ENCODE measurements around the gene TREML2. TPM values are rescaled to one million over a fixed set of nuclear protein-coding genes. Genes with fewer than 3 reads are reported as not detected.
"Not testable (repeated sequence)": the region's sequence is repeated elsewhere in the genome, so short reads cannot be mapped to it uniquely, and the experiment has no call there.

Gene TREML2
- total RNA-seq, 4 donors from 2014 or later = 0.19 to 4.3 (median 0.34) TPM

DNA sequence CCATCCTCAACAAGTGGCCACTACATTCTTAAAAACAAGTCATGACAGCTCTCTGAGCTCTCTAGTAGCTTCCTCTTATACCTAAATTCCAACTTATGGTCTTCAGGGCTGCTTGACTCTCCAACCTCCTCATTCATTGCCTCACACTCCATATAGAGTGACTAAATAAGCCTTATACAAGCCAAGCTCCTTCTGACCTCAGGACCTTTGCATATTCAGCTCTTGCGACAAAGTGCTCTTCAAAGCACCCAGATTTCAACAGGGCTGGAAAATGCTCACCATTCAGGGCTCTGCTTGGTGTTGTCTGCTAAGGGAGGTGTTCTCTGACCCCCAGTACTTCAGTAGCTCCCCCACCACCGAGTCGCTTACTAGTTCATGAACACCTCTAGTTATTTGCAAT, 3.7 kb downstream of the TREML2 start:
- ATAC-seq (ENCODE audit: low FRiP score) (no peak), DNase-seq (ENCODE audit: low spot score) (no peak)
- TF ChIP-seq CTCF (IDR thresholded peaks at IDR 0.05) = no peak

DNA sequence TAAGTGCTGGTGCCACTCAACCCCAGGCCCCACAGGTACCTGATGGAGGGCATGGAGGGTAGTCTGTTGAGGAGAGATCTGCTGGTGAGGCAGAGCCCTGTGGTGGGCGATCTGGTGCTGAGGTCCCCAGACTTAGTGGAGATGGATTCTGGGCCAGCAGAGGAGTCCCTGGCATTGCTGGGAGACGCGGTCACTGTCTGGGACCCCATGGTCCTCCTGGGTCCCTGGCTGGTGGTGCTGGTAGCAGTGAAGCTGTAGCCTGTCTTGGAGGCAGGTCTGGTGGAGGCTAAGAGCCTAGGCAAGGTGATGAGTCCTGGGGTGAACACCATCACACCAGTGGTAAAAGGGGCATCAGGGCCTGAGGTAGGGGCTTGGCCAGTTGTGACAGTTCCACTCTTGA, 6.6 kb downstream of the TREML2 start:
- DNase-seq (ENCODE audit: low spot score) (no peak), ATAC-seq (ENCODE audit: low FRiP score) (no peak)
- TF ChIP-seq CTCF (IDR thresholded peaks at IDR 0.05) = no peak

DNA sequence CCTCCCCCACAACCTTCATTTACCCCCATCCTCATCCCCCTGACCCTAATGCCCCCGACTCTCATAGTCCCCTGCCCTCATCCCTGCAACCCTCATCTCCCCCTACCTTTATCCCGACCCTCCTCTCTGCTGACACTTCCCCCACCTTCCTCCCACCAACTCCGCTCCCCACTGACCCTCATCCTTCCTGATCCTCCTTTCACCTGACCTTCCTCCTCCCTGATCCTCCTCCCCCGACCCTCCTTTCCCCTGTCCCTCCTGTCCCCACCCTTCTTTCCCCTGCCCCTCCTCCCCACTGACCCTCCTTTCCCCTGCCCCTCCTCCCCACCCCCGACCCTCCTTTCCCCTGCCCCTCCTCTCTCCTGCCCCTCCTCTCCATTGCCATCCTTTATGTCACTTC, 7.1 kb downstream of the TREML2 start:
- ATAC-seq (ENCODE audit: low FRiP score) = no peak

GRCh38 chr6:41193171-41193734, 7.7 kb downstream of the TREML2 start:
- DNase-seq (ENCODE audit: low spot score) (no peak), ATAC-seq (ENCODE audit: low FRiP score) (no peak)
- no peak for TF ChIP-seq CTCF (IDR thresholded peaks at IDR 0.05)

More for the DNA sequence above, 7.1 kb downstream of the TREML2 start:
- no peak for DNase-seq (ENCODE audit: low spot score)
- TF ChIP-seq CTCF (IDR thresholded peaks at IDR 0.05) = no peak

DNA sequence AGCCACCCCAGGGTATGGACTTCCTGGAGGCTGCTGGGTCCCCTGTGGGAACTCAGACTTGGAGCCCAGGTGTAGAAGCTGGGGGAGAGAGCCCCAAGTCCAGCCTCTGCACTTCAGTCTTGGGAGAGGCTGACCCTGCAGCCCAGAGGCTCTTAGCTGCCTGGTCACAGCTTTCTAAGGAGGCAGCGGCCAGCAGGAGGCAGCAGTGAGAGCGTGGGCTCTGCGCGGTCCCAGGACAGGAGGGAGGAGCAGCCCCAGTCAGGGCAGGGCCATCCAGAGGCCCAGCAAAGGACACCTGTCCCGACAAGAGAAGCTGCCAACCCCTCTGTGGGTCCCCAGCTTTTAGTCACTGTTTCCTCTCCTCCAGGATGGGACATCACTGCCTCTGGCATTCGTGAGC, 9.4 kb downstream of the TREML2 start:
- ATAC-seq (ENCODE audit: low FRiP score) = no peak

DNA sequence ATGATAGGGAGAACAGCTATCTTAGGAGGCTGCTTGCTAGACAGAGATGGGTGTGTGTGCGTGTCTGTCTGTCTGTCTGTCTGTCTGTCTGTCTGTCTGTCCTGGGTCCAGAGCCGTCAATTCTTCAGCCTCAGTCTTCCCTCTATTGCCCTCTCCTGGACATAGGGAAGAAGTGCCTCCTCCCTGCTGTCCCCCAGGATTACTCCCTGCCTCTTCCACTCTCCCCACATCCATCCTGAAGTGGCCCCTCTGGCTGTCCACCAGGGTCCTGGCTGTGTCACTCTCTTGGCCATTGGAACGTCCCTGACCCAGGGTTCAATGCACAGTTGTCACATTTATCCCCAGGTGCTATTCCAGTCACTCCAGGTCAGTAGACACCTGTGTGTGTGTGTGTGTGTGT, 10.2 kb downstream of the TREML2 start:
- no peak for TF ChIP-seq CTCF (IDR thresholded peaks at IDR 0.05)
- ATAC-seq (ENCODE audit: low FRiP score) (no peak), DNase-seq (ENCODE audit: low spot score) (no peak)

More for the DNA sequence above, 9.4 kb downstream of the TREML2 start:
- no peak for TF ChIP-seq CTCF (IDR thresholded peaks at IDR 0.05)
- no peak for DNase-seq (ENCODE audit: low spot score)

GRCh38 chr6:41189967-41190366, 11.0 kb downstream of the TREML2 start:
- TF ChIP-seq CTCF (IDR thresholded peaks at IDR 0.05) = no peak
- ATAC-seq (ENCODE audit: low FRiP score) = no peak
- DNase-seq (ENCODE audit: low spot score) = no peak

DNA sequence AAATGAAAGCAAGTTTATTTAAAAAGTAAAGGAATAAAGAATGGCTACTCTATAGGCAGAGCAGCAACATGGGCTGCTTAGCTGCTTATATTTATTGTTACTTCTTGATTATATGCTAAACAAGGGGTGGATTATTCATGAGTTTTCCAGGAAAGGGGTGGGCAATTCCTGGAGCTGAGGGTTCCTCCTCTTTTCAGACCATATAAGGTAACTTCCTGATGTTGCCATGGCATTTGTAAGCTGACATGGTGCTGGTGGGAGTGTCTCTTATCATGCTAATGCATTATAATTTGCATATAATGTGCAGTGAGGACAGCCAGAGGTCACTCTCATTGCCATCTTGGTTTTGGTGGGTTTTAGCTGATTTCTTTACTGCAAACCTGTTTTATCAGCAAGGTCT, 11.9 kb downstream of the TREML2 start:
- not testable (repeated sequence) for ATAC-seq (ENCODE audit: low FRiP score); DNase-seq (ENCODE audit: low spot score)
